Upper lobe of left lung (tissue), 4 donors: ENCODE results near the gene CLEC17A.

Experiments
- POLR2A ChIP-seq, 4 donors: fragments of 450-650 bp; IDR thresholded peaks; one replicate each; pipeline ENCODE4 v1.5.1; 2016 to 2017; ENCODE audit warnings: antibody characterized with exemption in 4 of 4, mild to moderate bottlenecking in 2 of 4
- POLR2AphosphoS5 ChIP-seq, 2 donors: sonication (generic); formaldehyde crosslinking; IDR thresholded peaks; one replicate each; pipeline ENCODE4 v1.5.1; 2017; ENCODE audit warnings: antibody characterized with exemption in 2 of 2
- TF ChIP-seq, protein P1 (sequence below), 6 experiments: fragments of 450-650 bp in 4 of 6; fragments of 200-600 bp in 2 of 6; sonication (generic) in 2 of 6; IDR thresholded peaks; one replicate each; pipeline ENCODE4 v1.5.1; 2016 to 2019; ENCODE audit warnings: antibody characterized with exemption in 6 of 6

DNA sequence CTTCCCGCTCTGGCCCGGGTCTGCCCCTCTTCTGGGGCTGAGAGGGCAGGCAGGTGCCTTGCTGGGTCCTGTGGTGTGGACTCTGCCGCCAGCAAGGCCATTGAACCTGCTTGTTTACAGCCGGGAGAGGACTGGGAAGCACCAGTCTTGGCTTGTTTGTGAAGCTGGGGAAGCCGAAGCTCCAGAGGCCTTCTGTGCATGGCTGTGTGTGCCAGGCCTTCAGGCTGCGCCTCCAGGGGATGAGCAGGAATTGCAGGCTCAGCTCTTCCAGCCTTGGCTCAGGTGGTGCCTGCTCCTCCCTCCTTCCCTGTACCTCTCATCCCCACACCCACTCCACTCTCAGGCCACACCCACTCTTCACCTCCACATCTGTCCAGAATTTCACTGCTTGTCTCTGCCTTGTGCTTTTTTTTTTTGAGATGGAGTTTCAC lies 28.5 kb upstream of the CLEC17A start:
- TF ChIP-seq POLR2AphosphoS5 (IDR thresholded peaks at IDR 0.05) (no peak), POLR2A (IDR thresholded peaks at IDR 0.05) (no peak)
- TF ChIP-seq, protein P1, sequence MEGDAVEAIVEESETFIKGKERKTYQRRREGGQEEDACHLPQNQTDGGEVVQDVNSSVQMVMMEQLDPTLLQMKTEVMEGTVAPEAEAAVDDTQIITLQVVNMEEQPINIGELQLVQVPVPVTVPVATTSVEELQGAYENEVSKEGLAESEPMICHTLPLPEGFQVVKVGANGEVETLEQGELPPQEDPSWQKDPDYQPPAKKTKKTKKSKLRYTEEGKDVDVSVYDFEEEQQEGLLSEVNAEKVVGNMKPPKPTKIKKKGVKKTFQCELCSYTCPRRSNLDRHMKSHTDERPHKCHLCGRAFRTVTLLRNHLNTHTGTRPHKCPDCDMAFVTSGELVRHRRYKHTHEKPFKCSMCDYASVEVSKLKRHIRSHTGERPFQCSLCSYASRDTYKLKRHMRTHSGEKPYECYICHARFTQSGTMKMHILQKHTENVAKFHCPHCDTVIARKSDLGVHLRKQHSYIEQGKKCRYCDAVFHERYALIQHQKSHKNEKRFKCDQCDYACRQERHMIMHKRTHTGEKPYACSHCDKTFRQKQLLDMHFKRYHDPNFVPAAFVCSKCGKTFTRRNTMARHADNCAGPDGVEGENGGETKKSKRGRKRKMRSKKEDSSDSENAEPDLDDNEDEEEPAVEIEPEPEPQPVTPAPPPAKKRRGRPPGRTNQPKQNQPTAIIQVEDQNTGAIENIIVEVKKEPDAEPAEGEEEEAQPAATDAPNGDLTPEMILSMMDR (IDR thresholded peaks at IDR 0.05) = no peak
